HepG2 (cell line): ENCODE measurements around the gene VCAN.

Experiments
- CEBPB ChIP-seq: IDR thresholded peaks from 2 replicates; pipeline ENCODE4 v1.6.1; 2011; ENCODE audit warnings: low read depth, low read length, improper control_type of control experiment, borderline replicate concordance
- EZH2 ChIP-seq: conservative IDR thresholded peaks from 2 replicates; pipeline ENCODE4 v1.6.1; 2012; ENCODE audit warnings: mild to moderate bottlenecking, low read depth, low read length, moderate library complexity
- KDM5A ChIP-seq: fragments of 200-600 bp; sonication (generic); IDR thresholded peaks from 2 replicates; pipeline ENCODE4 v1.7.0; 2018; ENCODE audit warnings: antibody characterized with exemption, mild to moderate bottlenecking, low read length, borderline replicate concordance
- KDM6A ChIP-seq: IDR thresholded peaks from 2 replicates; pipeline ENCODE4 v1.6.1; 2016; ENCODE audit warnings: low read depth
- MLX ChIP-seq: IDR thresholded peaks from 2 replicates; pipeline ENCODE4 v1.6.1; 2016
- MYC ChIP-seq: sonication (generic); formaldehyde crosslinking; IDR thresholded peaks from 2 replicates; pipeline ENCODE4 v1.9.0; 2021; ENCODE audit warnings: missing genetic modification reagents, borderline replicate concordance
- TCF7 ChIP-seq: sonication (generic); IDR thresholded peaks from 2 replicates; pipeline ENCODE4 v1.6.1; 2016; ENCODE audit warnings: antibody characterized with exemption, low read depth
- ZBTB40 ChIP-seq, 2 experiments: fragments of 450-650 bp in 1 of 2; sonication (generic) in 1 of 2; formaldehyde crosslinking in 1 of 2; IDR thresholded peaks; 2 replicates each; pipeline versions ENCODE4 v1.6.1 to v1.8.0; 2016 to 2022; ENCODE audit warnings: antibody characterized with exemption in 1 of 2, mild to moderate bottlenecking in 1 of 2, missing genetic modification reagents in 1 of 2
- ZNF274 ChIP-seq: sonication (generic); formaldehyde crosslinking; IDR thresholded peaks from 2 replicates; pipeline ENCODE4 v1.5.1; 2020; ENCODE audit warnings: mild to moderate bottlenecking, missing genetic modification reagents
- ZNF280D ChIP-seq: sonication (generic); formaldehyde crosslinking; IDR thresholded peaks from 2 replicates; pipeline ENCODE4 v1.5.1; 2020; ENCODE audit warnings: mild to moderate bottlenecking, missing genetic modification reagents
- ZNF660 ChIP-seq: sonication (generic); formaldehyde crosslinking; IDR thresholded peaks from 2 replicates; pipeline ENCODE4 v1.5.1; 2020; ENCODE audit warnings: mild to moderate bottlenecking, low read depth, missing genetic modification reagents, borderline replicate concordance
- ZNF687 ChIP-seq: sonication (generic); formaldehyde crosslinking; IDR thresholded peaks from 2 replicates; pipeline ENCODE4 v1.5.1; 2020; ENCODE audit warnings: mild to moderate bottlenecking, missing genetic modification reagents, moderate library complexity
- ZNF784 ChIP-seq: sonication (generic); formaldehyde crosslinking; IDR thresholded peaks from 2 replicates; pipeline ENCODE4 v1.5.1; 2020; ENCODE audit warnings: missing genetic modification reagents, mild to moderate bottlenecking, borderline replicate concordance

GRCh38 chr5:83542839-83543238 lies 71.3 kb downstream of the VCAN start:
- TF ChIP-seq MLX (CRISPR knock-in tag) = no peak
- no peak for TF ChIP-seq ZNF280D
- TF ChIP-seq KDM6A (CRISPR knock-in tag) = no peak
- TF ChIP-seq MYC = no peak
- TF ChIP-seq ZNF660 (CRISPR knock-in tag) = no peak
- no peak for TF ChIP-seq ZNF687
- no peak for TF ChIP-seq ZNF784
- TF ChIP-seq TCF7 = no peak
- no peak for TF ChIP-seq CEBPB
- TF ChIP-seq KDM5A = no peak
- no peak for TF ChIP-seq ZNF274 (CRISPR knock-in tag)
- no peak for TF ChIP-seq EZH2
- no peak for TF ChIP-seq ZBTB40 (IDR thresholded peaks at IDR 0.05)
- TF ChIP-seq ZBTB40 (CRISPR knock-in tag; IDR thresholded peaks at IDR 0.05) = no peak
